Activated naive CD4-positive, alpha-beta T cell (primary cell): ENCODE results near the gene ITPR1.

Source experiments
- DNase-seq, 4 experiments: peaks; one replicate each; lab custom pipeline; 2025; lab: John Stamatoyannopoulos, UW

Gene ITPR1

DNA sequence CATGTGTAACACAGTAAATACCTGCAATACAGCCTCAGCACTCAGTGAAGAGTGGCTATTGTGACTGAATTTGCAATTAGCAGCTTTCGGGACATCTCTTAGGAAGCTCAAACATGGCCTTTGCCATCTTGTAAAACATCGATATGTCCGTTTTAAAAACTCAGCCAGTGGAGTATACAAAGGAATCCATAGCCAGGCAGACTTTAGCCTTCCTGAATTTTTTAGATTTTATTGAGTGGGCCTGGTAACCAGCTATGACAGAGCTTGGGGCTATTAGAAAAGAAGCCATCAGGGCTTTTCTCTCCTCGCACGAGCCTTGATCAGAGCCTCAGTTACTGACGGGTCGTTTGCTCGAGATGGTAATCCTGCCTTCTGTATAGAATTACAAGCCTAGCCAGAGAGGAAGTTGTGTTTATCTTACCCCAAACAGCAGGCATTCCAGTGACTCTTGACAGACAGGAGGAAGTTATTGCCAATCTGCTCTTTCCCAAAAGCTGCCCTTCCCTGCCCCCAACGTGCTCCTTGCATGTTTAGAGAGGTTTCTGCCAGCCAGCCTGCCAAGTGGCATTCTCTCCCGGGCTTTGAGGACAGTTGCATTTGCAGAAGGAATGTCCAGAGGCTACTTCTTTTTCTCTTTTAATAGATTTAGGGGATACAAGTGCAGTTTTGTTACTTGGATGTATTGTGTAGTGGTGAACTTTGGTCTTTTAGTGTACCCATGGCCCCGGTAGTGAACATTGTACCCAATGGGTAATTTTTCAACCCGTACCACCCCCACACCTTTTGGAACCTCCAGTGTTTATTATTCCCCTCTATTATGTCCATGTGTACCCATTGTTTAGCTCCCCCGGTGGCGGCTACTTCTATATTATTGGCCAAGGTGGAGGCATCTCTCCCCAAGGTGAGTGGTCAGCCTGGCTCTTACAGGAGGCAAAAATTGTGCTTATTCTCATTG lies 40.6 kb downstream of the ITPR1 start:
- DNase-seq = no peak

DNA sequence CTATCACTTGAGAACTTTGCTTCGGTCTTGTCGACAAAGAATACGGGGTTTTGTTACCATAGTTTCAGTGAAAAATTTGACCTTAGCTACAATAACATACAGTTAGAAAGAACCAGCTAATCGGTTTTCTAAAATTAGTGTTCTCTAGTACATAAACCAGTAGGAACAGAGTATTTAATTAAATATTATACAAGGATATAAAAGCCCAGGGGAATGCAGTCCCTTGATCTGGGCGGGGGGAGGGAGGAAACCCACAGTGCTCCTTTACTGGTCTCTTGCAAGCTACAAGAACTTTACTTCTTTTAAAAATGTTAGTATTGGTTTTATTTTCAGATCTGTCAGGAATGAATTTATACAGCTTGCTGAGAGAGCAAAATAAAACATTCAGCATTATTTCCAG lies 41.8 kb downstream of the ITPR1 start:
- DNase-seq = no peak

DNA sequence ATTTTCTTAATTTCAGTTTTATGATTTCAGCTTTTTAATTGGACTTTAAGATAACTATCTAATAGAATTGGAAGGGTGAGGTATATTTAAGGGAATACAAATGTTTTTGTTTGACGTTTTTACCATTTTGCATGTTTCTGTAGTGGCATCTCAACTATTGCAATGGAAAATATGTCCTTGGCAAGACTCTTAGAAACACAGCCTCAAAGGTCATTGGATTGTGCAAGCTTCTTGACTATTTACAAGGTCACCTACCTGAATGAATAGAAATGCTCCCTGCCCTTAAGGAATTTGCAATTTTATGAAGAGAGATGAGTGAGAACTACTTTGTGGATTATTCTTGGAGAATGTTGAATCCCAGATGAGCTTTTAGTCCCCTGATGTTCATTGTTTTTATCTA lies 43.1 kb downstream of the ITPR1 start:
- DNase-seq = no peak

DNA sequence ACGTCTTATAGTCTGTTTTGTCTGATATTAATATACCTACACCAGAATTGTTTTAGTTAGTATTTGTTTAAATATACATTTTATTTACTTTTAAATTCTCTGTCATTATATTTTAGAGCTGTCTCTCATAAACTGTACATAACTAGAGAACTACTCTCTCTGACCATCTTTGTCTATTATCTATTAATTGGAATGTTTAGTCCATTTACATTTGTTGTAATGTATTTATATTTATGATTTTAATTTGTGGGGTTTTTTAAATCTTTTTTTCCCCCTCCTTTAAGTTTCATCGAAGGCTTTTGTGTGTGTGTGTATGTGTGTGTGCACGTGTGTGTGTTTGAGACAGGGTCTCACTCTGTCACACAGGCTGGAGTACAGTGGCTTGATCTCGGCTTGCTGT lies 47.1 kb downstream of the ITPR1 start:
- no peak for DNase-seq

DNA sequence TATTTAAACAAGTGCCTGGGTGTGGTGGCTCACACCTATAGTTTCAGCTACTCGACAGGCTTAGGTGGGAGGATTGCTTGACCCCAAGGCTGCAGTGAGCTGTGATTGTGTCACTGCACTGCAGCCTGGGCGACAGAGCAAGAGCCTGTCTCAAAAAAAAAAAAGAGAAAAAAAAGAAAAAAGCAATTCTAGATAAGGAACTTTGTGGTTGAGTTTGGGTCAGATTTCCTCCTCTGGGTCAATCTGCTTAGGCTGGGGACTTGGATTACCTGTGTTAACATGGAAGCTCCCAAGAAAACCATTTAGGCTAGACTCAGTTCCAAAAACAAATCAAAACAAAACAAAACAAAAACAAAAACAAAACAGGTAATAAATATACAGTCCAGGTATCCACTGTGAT lies 50.0 kb downstream of the ITPR1 start:
- no peak for DNase-seq

DNA sequence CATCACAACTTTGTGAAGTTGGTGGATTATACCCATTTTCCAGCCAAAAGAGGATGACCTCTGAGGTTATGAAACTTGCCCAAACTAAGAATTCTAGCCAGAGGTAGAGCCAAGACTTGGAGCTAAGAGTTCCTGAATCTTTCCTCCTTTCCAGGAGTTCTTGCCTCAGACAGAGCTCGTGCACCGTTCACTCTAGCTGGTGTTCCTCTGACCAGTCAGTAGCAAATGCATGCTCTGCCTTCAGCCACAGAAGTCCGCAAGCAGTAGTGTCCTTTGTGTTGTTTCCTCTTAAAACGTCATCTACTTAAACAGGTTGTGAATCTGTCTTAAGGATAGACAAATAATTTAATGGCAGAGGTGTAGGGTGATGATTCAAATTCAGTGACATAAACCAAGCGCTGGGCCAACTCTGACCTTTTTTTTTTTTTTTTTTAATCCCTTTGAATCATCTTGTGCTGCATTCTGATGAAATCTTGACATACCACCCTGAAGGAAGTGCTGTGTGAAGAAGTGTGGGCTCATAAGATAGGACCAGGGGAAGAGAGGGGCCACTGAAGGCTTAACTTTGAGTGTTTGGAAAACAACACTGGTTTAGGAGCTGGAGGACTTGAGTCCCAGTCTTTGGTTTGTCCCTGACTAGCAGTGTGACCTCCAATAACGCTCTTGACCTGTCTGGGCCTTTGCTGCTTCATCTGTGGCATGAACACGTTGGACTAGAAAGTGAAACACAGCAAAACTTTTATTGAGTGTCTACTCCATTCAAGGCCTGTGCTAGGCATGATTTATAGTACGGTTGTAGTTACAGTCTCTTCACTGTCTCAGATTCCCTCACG lies 53.4 kb downstream of the ITPR1 start:
- DNase-seq = no peak

DNA sequence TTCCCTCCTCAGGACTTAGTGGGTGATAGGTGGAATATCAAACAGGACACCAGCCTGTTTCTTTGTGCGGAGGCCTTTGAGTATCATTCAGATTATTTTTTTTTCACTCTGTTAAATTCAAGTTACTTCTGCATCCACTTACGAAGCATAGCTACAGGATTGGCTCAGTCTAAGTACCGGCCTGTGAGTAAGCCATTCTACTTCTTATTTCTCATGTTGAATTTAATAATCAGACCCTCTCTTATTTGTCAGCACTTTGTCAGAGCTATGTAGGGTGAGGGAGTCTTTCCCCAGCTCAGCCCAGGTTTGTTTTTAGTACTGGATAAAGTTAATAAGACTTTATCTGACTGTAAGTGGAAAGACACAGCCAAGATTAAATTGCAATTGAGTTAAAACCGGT lies 54.7 kb downstream of the ITPR1 start:
- no peak for DNase-seq

DNA sequence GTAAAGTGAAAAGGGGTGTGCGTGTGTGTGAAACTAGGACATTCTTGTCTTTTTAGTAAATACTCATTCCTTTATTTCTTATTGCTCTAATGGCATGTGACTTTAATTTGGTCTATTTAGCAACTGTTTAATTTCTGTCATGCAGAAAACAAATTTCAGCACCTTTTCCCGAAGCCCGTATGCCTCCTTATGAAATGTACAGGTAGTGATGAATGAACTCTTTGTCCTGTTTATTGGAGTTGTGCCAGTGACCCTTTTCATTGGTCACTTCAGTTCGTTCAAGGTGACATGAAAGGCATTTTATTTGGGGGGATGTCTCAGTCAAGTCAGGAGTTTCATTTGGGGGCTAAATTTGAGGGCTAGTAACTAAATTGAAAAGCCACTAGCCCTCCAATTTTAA lies 55.2 kb downstream of the ITPR1 start:
- DNase-seq = no peak

DNA sequence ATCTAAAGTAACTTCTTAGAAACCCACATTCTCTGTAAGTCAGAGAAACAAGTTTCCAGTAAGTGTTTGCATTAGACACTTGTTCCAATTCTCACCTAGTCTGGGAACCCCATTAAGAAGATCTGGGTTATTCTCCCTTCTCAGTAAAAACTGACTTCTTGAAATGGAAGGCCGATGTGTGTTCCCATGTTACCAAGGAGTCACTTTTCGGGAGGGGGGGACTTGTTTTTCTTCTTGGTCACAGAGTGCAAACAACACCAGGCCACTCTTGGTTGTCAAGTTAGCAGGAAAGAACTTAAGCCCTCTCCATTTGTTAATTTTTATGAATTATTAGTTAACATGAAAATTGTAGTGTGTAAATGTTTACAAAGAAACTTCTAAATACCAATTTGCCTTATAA lies 55.6 kb downstream of the ITPR1 start:
- no peak for DNase-seq

DNA sequence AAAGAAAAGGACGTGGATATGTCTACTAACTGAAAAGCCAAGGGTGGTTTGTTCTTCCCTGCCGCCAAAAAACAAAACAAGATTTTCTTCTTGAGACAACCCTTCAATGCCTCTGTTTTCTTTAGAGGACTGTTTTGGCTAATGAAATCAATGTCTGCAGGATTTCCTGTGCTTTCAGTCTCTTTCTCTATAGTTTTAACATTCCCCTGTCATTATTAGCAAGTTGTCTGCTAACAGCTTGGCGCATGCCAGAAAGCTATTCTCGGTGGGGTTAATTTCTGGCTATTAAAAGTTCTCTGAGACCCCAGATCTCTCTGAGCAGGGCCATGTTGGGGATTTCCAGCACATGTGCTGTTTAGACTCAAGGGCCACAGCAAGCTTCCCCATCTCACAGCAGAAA lies 56.7 kb downstream of the ITPR1 start:
- no peak for DNase-seq

DNA sequence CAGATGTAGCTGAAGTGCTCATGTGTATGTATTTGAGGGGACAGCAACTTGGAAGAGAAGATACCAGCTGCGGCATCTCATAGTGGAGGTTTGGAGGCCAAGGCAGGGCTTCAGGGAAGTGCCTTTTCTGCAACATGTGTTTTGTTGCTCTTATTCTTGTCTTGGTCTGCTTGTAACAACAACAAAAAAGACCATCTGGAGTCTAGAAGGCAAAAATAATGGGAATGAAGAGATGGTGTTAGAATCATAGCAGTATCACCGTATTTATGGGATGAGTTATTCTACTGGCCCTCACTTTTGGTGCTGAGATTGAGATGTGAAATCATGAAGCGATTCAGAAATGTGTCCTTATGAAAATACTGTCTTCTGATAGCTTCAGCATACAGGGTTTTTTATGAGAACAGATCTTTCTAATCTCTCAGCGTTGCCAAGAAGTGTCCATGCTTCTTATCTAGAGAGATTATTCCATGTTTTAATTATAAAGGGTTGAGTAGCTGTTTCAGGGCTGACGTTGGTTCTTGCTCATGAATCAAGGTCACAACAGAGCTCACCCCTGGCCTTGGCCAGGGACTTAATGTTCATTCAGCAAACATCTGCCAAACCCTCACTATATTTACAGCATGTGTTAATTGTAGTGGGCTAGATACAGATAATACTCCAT lies 58.0 kb downstream of the ITPR1 start:
- DNase-seq = no peak

DNA sequence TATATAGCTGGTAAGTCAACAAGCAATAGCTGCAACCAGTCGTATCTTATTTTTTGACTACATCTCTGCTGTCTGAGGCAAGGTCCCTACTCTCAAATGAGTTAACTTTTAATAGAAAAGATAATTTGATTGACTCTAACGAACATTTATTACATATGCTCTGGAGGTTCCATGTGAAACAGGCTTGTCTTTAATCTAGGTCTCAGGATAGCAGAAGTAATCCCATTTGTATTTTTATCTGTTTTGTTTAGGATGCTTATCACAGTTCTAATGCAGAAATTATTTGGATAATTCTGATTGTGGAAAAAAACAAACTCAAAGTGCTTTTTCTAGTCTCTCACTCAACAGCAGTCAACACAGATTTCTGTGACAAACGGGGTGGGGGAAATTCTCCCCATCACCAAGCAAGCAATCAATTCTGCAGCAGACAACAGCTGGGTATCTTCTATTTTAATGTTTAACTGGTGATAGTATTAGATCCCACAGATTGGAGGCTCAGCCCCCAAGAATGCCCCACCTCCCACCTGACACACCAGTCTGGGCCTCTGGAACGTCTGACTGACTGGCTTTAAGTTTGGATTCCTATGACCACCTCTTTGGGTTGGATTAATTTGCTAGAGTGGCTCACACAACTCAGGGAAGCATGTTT lies 58.8 kb downstream of the ITPR1 start:
- no peak for DNase-seq

DNA sequence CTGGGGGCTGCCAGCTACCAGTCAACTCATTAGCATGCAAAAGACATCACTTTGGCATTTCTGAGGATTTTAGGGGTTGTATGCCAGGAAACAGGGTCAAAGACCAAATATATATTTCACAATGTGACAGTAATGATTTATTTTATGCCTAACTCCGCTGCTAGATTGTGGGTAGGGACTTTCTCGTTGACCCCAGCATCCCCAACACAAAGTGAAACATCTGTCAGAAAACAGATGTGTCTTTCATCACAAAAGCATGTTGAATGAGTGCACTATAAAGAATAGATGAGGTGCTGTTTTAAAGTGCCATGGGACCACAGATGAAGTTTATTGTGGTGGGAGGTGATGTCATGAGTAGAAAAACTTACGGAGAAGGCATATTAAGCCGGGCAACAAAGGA lies 59.7 kb downstream of the ITPR1 start:
- DNase-seq = no peak

DNA sequence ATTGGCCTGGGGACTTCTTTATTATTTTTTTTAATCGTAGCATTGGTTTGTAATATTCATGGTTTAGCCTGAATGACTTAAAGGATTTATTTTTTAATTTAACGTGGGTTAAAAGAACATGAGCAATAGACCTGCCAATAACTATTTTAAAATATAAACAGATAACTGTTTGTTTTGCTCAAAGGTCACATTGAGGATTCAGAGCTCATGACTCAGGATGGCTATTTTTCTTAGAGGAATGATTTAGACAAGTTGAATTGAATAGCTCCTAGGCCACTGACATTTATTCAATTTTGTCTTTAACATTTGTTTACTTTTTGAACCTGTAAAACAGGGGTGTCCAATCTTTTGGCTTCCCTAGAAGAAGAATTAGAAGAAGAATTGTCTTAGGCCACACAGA lies 68.5 kb downstream of the ITPR1 start:
- no peak for DNase-seq

DNA sequence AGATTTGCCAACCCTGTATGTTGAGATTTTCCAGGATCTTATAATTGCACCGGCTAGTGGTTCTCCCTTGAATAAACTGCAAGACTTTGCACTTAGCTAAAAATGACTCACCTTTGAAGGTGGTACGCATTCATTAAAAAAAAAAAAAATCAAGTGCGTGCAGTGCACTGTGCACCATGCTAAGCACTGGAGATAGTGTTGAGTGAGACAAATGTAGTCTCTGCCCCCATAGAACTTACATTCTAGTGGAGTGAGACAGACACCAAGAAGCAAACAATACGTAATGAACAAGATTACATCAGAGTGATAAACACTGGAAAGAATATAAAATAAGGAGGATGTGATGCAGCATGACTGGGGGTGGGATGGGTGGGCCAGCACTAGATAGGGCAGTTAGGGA lies 69.4 kb downstream of the ITPR1 start:
- no peak for DNase-seq

DNA sequence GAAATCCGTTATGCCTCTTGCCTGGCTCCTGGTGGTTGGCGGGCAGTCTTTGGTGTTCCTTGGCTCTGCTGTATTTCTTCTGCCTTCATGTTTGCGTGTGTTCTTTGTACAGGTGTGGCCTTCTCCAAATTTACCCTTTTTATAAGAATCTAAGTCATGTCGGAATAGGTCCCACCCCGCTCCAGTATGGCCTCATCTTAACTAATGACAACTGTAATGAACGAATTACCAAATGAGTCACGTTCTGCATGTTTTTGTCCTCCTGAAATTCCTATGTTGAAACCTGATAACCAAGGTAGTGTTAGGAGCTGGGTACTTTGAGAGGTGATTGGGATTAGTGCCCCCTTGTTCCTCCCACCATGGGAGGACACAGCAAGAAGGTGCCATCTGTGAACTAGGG lies 71.1 kb downstream of the ITPR1 start:
- no peak for DNase-seq

DNA sequence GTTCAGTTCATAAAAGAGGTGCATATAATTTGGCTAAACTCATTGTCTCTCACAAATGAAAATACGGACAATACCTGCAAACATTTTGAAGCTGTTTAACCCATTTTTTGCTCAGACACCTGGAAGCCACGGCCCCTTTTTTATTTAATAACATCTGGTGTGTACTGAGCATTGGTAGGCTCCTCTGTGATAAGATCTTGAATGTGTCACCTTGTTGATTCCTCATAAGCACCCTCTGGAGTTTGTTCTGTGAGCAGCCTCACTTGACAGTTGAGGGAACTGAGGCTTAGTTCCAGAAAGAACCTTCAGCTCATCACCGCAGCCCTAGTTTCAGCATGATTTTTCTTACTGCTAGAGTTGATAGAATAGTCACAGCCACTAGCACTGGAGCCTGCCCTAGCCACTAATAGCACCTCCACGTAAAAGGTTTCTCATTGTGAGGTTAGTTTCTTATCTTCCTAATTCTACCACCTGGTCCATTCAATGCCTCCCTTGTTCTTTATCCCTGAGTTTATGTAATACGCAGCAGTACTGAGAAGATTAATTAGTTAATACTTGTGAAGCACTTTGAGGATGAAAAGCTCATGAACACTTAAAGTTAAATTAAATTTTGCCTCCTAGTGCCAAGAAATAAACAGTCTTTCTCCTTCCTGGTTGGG lies 71.9 kb downstream of the ITPR1 start:
- no peak for DNase-seq

DNA sequence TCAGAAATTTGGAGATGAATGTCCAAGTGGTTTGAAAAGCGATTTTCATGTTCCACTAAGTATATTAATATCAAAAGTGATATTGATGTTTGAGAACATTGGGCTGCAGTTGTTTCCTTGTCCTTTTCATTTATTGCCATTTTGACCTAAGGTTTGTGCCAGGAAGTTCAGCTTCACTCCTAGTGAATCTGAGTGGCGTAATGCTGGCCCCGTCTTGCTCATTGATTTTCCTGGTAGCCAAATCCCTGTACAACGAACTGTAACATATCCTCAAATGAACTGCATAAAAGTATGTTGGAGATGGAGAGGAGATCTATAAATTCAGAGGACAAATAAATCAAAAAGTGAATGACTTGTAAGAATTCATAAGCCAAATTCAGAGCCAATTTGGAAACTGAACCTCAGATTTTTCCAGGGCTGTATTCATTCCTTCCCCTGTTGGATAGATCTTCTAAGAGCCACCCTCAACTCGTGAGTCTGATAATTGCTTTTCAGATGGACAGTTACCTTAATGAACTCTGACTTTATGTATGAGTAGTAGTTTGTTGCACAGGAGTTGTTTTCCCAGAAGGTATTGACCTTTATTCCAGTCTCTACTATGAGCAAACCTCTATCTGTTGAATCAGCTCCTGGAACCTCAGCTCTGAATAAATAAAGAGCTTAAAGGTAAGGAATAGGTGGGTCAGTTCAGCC lies 72.8 kb downstream of the ITPR1 start:
- no peak for DNase-seq

DNA sequence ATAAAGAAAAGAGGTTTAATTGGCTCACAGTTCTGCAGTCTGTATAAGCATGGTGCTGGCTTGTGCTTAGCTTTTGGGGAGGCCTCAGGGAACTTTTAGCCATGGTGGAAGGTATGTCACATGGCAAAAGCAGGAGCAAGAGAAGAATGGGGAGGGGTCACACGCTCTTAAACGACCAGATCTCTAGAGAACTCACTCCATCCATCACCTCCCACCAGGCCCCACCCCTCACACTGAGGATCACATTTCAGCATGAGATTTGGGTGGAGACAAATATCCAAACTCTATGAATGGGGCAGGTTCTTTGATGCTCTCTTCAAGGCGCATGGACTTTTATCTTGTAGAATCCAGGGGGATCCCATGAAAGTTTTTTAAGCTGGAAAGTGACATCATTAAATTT lies 75.7 kb downstream of the ITPR1 start:
- DNase-seq = no peak

DNA sequence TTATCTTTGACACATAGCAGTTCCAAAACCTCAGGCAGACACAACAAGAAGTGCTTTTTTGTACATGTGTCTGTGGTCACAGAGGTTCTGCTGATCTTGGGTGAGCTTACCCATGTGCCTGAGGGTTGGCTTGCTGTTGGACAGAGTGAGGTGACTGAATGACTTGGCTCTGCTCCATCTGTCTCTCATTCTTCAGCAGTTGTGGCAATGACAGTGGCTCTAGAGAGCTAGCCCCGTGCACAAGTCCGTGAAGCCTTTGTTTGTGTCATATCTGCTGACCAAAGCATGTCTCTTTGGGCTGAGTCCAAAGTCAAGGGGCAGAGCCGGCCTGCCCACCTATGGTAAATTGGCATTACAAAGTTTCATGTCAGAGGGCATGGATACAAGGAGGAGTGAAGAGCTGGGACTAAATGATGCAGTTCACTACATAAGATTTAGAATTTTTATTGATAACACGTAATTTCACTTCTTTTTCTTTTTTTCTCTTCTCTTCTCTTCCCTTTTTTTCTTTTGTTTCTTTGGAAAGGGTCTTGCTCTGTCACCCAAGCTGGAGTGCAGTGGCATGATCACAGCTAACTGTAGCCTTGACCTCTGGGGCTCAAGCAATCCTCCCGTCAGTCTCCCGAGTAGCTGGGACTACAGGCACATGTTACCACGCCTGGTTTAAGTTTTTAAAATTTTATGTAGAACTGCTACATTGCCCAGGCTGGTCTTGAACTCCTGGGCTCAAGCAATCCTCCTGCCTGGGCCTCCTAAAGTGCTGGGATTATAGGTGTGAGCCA lies 77.9 kb downstream of the ITPR1 start:
- DNase-seq = no peak
